ENCODE data around the gene GNAI3. TPM values are rescaled to one million over a fixed set of nuclear protein-coding genes. Genes with fewer than 3 reads are reported as not detected.

GNAI3 gene
- total and polyA plus RNA-seq, 10 of the 15 experiments (the other 5 are each of a cell fraction or from before 2014, with no cell fraction given) = 5.9 to 13.8 (median 8.0) TPM

DNA sequence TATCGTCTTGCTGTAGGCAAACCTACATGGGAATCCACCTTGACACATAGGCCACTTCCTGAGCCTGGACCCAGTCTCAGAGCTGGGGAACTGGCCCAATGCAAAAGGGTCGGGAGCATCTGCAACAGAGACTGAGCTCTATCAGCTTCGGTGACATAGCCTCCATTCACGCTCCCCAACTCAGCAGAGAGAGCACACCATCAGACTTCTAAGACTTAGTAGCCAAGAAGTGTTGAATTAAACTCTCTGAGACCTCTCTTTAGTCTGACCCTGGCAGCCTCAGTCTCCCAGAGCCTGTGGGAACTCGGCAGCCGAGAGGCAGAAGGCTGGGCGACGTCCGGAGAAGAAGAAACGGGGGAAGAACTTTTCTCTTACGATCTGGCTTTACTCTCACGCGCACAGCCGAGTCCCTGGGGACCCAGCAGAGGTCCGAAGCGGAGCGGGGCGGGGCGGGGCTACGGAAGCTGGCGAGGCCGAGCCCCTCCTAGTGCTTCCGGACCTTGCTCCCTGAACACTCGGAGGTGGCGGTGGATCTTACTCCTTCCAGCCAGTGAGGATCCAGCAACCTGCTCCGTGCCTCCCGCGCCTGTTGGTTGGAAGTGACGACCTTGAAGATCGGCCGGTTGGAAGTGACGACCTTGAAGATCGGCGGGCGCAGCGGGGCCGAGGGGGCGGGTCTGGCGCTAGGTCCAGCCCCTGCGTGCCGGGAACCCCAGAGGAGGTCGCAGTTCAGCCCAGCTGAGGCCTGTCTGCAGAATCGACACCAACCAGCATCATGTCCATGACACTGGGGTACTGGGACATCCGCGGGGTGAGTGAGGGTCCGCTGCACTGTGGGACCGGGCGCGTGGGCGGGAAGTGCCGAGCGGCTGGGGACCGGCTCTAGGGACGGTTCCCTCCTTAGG lies 107.5 kb downstream of the GNAI3 start, which contains the start of gene GSTM4:
GSTM4 (plus strand) TSS at position 485 of the 905 bp plus-strand sequence; CDS start at position 776, 291 bp downstream.
- 2% methylated on average over 54 of the region's 54 CpGs for WGBS (ENCODE audit: insufficient coverage, insufficient replicate concordance, low lambda C conversion rate, missing lambda C conversion rate)
- H3K4me2 ChIP-seq (ENCODE audit: control insufficient read depth, insufficient read depth) = peak within 1 kb of the TSS; percentile 94
- RAD21 ChIA-PET (ENCODE audit: unreplicated experiment) = interaction anchor here (0.7 to 2.6 kb wide), 6 partner anchors 16 to 328 kb away, joined by 3 to 9 read pairs (median 4); partner anchors contain the start of gene AHCYL1
- ATAC-seq = peak; percentile 95
- SMC1A ChIA-PET (ENCODE audit: uncharacterized antibody, unreplicated experiment) = interaction anchor here (0.6 to 3.4 kb wide), 3 partner anchors 15 to 121 kb away, joined by 4 to 13 read pairs (median 6); partner anchors contain the start of gene GPR61
- H3K27ac ChIP-seq (ENCODE audit: control insufficient read depth, insufficient read depth) = peak within 1 kb of the TSS; percentile 60
- peak within 1 kb of the TSS; percentile 60 for H3K9ac ChIP-seq (ENCODE audit: control insufficient read depth, insufficient read depth, low read length)
- H3K9me3 ChIP-seq (replicated peaks; ENCODE audit: control insufficient read depth, insufficient read depth, low read length) = no peaks in the 10 kb centered on the region
- TSS peak; percentile 85 for BruUV-seq (replicated peaks)
- H3K79me2 ChIP-seq (ENCODE audit: control insufficient read depth, insufficient read depth, low read length) = no peaks in the 10 kb centered on the region; the same call in 1 of the 2 replicates
- no peaks in the 10 kb centered on the region for H4K20me1 ChIP-seq (ENCODE audit: control insufficient read depth, insufficient read depth)
- no peaks in the 10 kb centered on the region for H3K27me3 ChIP-seq (replicated peaks in 1 of 2; ENCODE audit: control insufficient read depth in 2 of 2, insufficient read depth in 2 of 2, low read length in 1 of 2)
- H3K4me3 ChIP-seq = peak within 1 kb of the TSS; percentile 75
- in situ Hi-C loops (cut with MboI) = no loop called here
- FAIRE-seq = peak; percentile 93
- H3K36me3 ChIP-seq (ENCODE audit: control insufficient read depth in 2 of 2, insufficient read depth in 2 of 2, low read length in 1 of 2) = no peaks in the 10 kb centered on the region; a peak in 1 of 4 replicates
- intact Hi-C loops (cut with micrococcal nuclease; ENCODE audit: unreplicated experiment) = loop anchor here (5.0 kb wide), 1 partner anchor 326 kb away; the partner anchor contains the start of gene AHCYL1
- peak within 1 kb of the TSS; percentile 89 for H2AFZ ChIP-seq (ENCODE audit: control insufficient read depth, low read depth, low read length)
- 0 out of 2 replicates have a peak, but pooled peaks cover 4% of the 10 kb centered on the region for H3K4me1 ChIP-seq (ENCODE audit: control insufficient read depth, insufficient read depth, low read length)
- CTCF ChIA-PET = interaction anchor here (0.9 to 10.8 kb wide), 7 partner anchors 16 to 328 kb away, joined by 3 to 299 read pairs (median 6); partner anchors contain the start of genes AHCYL1 and GSTM1
- POLR2A ChIA-PET = interaction anchor here (0.6 to 1.3 kb wide), 3 partner anchors 16 to 398 kb away, joined by 4 to 13 read pairs (median 9); partner anchors contain the start of gene GNAI3
- peak; percentile 47 for DNase-seq (ENCODE audit: low read depth, low spot score)
- no peak for TF ChIP-seq SMAD1 (IDR thresholded peaks at IDR 0.05; ENCODE audit: low read depth, partially characterized antibody)
- TF ChIP-seq, protein P1, sequence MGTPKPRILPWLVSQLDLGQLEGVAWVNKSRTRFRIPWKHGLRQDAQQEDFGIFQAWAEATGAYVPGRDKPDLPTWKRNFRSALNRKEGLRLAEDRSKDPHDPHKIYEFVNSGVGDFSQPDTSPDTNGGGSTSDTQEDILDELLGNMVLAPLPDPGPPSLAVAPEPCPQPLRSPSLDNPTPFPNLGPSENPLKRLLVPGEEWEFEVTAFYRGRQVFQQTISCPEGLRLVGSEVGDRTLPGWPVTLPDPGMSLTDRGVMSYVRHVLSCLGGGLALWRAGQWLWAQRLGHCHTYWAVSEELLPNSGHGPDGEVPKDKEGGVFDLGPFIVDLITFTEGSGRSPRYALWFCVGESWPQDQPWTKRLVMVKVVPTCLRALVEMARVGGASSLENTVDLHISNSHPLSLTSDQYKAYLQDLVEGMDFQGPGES (IDR thresholded peaks at IDR 0.05) = no peak
- TF ChIP-seq DPF2 (IDR thresholded peaks at IDR 0.05) = peak; percentile 70
- TF ChIP-seq NR2F1 (conservative IDR thresholded peaks at IDR 0.05) = peak; percentile 77
- peak; percentile 48 for TF ChIP-seq KLF5 (IDR thresholded peaks at IDR 0.05; ENCODE audit: partially characterized antibody)
- TF ChIP-seq, protein P2, sequence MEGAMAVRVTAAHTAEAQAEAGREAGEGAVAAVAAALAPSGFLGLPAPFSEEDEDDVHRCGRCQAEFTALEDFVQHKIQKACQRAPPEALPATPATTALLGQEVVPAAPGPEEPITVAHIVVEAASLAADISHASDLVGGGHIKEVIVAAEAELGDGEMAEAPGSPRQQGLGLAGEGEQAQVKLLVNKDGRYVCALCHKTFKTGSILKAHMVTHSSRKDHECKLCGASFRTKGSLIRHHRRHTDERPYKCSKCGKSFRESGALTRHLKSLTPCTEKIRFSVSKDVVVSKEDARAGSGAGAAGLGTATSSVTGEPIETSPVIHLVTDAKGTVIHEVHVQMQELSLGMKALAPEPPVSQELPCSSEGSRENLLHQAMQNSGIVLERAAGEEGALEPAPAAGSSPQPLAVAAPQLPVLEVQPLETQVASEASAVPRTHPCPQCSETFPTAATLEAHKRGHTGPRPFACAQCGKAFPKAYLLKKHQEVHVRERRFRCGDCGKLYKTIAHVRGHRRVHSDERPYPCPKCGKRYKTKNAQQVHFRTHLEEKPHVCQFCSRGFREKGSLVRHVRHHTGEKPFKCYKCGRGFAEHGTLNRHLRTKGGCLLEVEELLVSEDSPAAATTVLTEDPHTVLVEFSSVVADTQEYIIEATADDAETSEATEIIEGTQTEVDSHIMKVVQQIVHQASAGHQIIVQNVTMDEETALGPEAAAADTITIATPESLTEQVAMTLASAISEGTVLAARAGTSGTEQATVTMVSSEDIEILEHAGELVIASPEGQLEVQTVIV (IDR thresholded peaks at IDR 0.05; ENCODE audit: borderline replicate concordance, partially characterized antibody) = peak; percentile 29
- TF ChIP-seq MTA2 (IDR thresholded peaks at IDR 0.05; ENCODE audit: low read depth) = peak; percentile 28; the same call in 1 of the 2 replicates
- TF ChIP-seq, protein P3, sequence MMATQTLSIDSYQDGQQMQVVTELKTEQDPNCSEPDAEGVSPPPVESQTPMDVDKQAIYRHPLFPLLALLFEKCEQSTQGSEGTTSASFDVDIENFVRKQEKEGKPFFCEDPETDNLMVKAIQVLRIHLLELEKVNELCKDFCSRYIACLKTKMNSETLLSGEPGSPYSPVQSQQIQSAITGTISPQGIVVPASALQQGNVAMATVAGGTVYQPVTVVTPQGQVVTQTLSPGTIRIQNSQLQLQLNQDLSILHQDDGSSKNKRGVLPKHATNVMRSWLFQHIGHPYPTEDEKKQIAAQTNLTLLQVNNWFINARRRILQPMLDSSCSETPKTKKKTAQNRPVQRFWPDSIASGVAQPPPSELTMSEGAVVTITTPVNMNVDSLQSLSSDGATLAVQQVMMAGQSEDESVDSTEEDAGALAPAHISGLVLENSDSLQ (IDR thresholded peaks at IDR 0.05) = peak; percentile 55
- TF ChIP-seq, protein P4, sequence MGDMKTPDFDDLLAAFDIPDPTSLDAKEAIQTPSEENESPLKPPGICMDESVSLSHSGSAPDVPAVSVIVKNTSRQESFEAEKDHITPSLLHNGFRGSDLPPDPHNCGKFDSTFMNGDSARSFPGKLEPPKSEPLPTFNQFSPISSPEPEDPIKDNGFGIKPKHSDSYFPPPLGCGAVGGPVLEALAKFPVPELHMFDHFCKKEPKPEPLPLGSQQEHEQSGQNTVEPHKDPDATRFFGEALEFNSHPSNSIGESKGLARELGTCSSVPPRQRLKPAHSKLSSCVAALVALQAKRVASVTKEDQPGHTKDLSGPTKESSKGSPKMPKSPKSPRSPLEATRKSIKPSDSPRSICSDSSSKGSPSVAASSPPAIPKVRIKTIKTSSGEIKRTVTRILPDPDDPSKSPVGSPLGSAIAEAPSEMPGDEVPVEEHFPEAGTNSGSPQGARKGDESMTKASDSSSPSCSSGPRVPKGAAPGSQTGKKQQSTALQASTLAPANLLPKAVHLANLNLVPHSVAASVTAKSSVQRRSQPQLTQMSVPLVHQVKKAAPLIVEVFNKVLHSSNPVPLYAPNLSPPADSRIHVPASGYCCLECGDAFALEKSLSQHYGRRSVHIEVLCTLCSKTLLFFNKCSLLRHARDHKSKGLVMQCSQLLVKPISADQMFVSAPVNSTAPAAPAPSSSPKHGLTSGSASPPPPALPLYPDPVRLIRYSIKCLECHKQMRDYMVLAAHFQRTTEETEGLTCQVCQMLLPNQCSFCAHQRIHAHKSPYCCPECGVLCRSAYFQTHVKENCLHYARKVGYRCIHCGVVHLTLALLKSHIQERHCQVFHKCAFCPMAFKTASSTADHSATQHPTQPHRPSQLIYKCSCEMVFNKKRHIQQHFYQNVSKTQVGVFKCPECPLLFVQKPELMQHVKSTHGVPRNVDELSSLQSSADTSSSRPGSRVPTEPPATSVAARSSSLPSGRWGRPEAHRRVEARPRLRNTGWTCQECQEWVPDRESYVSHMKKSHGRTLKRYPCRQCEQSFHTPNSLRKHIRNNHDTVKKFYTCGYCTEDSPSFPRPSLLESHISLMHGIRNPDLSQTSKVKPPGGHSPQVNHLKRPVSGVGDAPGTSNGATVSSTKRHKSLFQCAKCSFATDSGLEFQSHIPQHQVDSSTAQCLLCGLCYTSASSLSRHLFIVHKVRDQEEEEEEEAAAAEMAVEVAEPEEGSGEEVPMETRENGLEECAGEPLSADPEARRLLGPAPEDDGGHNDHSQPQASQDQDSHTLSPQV (IDR thresholded peaks at IDR 0.05) = no peak
- TF ChIP-seq FOS (IDR thresholded peaks at IDR 0.05; ENCODE audit: borderline replicate concordance, extremely low read depth, insufficient read length) = no peak
- peak; percentile 48; the same call in 1 of the 2 replicates for TF ChIP-seq CREM (IDR thresholded peaks at IDR 0.05; ENCODE audit: low read depth)
- no peak for TF ChIP-seq SIX5 (IDR thresholded peaks at IDR 0.05; ENCODE audit: low read depth, low read length, severe bottlenecking)
- TF ChIP-seq YY1 (IDR thresholded peaks at IDR 0.05; ENCODE audit: low read depth, low read length) = no peak
